D341Med (cell line): ENCODE results near the gene UPK3BL1.
"Not testable (repeated sequence)": the region's sequence is repeated elsewhere in the genome, so short reads cannot be mapped to it uniquely, and the experiment has no call there.

Experiments
- DNase-seq: peaks from one replicate; pipeline ENCODE4 v3.0.0; 2012; ENCODE audit warnings: low spot score

The UPK3BL1 gene

GRCh38 chr7:102627271-102627904, 15.2 kb downstream of the UPK3BL1 start:
- not testable (repeated sequence) for DNase-seq

DNA sequence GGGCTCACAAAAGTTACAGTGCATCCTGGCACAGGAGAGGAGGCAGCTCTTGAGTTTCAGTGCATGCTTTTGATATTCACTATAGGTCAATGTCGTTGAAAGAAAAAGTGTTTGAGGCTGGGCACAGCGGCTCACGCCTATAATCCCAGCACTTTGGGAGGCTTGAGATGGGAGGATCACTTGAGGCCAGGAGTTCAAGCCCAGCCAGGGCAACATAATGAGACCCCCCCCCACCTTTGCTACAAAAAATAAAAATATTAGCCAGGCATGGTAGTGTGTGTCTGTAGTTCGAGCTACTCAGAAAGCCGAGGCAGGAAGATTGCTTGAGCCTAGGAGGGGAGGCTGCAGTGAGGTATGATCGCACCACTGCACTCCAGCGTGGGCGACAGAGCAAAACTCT, 24.5 kb downstream of the UPK3BL1 start:
- not testable (repeated sequence) for DNase-seq

- not testable (repeated sequence) for DNase-seq
These were observed 26.0 kb downstream of the UPK3BL1 start, which contains the start of gene RASA4 for GRCh38 chr7:102616507-102617125. Gene RASA4, minus strand, starts transcription at chr7:102616756. Its CDS starts 67 bp downstream, at chr7:102616689.

GRCh38 chr7:102615930-102616329, 26.7 kb downstream of the UPK3BL1 start:
- not testable (repeated sequence) for DNase-seq

DNA sequence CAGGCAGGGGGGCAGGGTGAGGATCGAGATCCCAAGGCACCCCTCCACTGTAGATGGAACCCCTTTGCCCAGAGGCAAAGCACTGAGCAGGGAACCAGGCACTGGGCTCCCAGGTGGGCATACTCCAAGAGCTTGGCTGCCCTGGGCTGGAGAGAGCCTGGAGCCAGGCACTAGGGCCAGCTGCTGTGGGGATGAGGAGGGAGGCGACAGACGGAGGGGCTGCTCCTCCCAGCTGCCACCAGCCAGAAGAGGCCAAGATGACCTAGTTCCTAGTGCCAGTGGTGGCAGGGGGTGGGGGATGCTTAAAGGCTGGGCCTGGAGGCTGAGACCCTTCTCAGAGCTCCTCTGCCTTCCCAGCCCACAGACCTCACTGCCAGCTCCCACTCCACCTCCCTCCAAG, 27.7 kb downstream of the UPK3BL1 start:
- DNase-seq = not testable (repeated sequence)

- not testable (repeated sequence) for DNase-seq
These were observed 28.3 kb downstream of the UPK3BL1 start for GRCh38 chr7:102614346-102614697.

- DNase-seq = not testable (repeated sequence)
These were observed 28.8 kb downstream of the UPK3BL1 start for GRCh38 chr7:102613575-102614345.

DNA sequence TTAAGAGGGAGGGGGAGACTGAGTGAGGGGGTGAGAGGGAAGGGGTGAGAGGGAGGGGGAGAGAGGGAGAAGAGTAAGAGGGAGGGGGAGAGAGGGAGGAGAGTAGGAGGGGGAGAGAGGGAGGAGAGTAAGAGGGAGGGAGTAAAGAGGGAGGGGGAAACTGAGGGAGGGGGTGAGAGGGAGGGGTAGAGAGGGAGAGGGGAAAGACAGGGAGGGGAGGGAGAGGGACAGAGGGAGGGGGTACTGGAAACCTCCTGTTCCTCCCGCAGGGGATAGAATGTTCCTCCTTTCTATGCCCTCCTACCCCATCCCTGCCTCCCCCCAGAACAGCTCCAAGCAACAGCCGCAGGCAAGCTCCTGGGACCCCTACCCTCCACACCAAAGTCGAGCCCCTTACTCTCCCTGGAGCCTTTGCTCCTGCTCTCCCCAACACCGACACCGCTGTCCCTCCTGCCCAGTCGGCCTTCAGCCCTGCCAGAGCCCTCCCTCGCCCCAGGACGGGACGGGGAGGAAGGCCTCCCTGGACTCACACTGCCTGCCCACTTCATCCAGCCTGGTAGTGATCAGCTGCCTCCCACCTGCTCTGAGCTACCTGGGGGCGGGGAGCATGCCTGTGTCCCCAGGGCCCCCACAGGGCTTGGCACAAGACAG, 30.8 kb downstream of the UPK3BL1 start:
- not testable (repeated sequence) for DNase-seq

- DNase-seq = not testable (repeated sequence)
These were observed 31.4 kb downstream of the UPK3BL1 start for GRCh38 chr7:102611013-102611674.

- DNase-seq = not testable (repeated sequence)
These were observed 32.1 kb downstream of the UPK3BL1 start for GRCh38 chr7:102610441-102610840.

DNA sequence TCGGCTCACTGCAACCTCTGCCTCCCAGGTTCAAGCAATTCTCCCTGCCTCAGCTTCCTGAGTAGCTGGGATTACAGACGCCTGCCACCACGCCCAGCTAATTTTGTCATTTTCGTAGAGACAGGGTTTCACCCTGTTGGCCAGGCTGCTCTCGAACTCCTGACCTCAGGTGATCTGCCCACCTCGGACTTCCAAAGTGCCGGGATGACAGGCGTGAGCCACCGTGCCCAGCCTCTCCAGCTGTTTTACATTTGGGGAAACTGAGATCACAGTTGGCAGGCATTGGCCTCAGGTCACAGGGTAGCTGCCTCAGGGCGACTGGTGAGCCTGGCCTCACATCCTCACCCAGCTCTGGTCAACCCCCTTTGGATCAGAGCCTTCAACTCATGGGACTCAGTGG, 32.9 kb downstream of the UPK3BL1 start:
- DNase-seq = not testable (repeated sequence)

- DNase-seq = not testable (repeated sequence)
These were observed 35.7 kb downstream of the UPK3BL1 start for GRCh38 chr7:102606848-102607247.

DNA sequence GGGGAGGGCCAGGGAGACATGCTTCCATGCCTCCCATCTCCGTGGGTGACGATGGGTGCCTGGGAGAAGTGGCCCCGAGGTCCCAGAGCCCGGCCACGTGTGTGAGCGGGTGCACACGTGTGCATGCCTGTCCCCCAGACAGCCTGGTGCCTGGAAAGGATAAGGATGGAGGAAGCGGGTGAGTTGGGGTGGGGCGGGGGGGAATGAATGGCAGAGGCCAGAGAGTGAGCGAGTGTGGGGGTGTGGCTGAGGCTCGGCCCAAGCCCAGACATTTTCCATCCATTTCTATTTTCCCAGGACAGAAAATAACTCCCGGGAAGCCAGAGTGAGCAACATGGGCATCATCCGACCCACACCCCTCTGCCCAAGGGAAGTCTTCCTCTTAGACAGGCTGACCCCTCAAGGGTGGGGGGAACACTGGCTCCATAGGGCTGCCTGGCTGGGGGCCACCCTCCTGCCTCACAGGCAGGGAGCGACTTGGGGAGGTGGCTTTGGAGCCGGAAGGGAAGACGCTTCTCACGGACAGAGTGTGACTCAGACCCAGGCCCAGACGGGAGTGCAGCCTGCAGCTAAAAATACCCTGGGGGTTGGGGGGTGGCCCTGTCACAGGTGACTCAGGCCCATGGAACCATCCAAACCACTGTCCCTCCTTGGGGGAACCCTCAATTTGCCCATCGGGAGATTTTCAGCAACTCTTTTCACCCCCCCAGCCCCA, 38.0 kb downstream of the UPK3BL1 start:
- not testable (repeated sequence) for DNase-seq

- not testable (repeated sequence) for DNase-seq
These were observed 40.3 kb downstream of the UPK3BL1 start for GRCh38 chr7:102602317-102602716.

GRCh38 chr7:102599699-102600098, 42.9 kb downstream of the UPK3BL1 start:
- DNase-seq = not testable (repeated sequence)

GRCh38 chr7:102596036-102596435, 46.6 kb downstream of the UPK3BL1 start:
- DNase-seq = not testable (repeated sequence)

DNA sequence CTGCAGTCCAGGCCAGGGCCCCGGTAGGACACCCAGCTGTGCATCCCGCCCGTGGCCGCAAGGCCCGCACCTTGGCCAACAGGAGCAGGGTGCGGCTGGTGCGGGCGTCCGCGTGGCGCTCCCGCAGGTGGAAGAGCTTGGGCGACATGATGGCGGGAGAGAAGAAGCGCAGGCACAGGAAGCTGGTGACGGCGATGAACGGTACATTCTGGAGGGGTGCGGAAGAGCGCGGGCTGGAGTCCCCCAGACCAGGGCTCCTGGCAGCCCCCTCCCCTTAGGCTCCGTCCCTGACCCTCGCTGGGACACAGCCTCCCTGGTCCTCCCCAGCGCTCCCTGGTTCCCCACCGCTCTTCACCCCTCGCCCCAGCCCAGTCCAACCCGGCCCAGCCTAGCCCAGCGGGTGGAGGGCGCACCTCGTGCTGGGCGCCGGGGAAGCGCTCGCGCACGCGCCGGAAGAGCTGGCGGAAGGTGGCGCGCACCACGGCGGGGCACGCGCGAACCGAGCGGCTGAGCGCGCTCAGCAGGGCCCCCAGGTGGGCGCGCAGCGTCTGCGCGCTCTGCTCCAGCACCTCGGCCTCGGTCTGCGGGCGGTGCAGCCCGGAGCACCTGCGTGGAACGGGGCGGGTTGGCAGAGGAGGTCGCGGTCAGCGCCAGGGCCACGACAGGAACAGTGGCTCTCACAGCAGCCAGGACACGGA, 48.8 kb downstream of the UPK3BL1 start:
- not testable (repeated sequence) for DNase-seq

DNA sequence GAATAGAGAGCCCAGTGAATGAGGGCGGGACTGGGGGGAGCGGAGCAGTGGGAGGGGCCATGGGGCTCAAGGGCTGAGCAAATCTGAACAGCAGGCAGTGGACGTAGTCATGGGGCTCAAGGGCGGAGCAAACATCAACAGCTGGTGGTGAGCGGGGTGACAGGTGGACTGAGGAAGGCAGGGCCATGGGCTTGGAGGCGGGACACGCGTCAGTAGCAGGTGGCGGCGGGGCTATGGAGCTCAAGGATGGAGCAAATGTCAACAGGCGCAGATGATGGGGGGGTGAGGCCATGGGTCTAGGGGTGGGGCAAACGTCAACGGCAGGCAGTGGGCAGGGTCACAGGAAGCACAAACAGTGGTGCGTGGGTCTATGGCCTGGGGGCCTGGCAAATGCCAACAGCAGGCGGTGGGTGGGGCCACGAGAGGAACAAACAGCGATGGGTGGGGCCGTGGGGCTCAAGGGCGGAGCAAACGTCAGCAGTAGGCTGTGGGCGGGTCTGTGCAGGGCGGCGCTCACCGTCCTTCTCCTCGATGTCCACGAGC, 50.0 kb downstream of the UPK3BL1 start:
- not testable (repeated sequence) for DNase-seq

GRCh38 chr7:102589857-102590256, 52.7 kb downstream of the UPK3BL1 start:
- DNase-seq = not testable (repeated sequence)
